ENCODE data around the gene WWP2. TPM values are rescaled to one million over a fixed set of nuclear protein-coding genes. Genes with fewer than 3 reads are reported as not detected.

WWP2 gene
- total RNA-seq, 2 experiments from 2014 or later: 41.9 to 43.0 TPM

DNA sequence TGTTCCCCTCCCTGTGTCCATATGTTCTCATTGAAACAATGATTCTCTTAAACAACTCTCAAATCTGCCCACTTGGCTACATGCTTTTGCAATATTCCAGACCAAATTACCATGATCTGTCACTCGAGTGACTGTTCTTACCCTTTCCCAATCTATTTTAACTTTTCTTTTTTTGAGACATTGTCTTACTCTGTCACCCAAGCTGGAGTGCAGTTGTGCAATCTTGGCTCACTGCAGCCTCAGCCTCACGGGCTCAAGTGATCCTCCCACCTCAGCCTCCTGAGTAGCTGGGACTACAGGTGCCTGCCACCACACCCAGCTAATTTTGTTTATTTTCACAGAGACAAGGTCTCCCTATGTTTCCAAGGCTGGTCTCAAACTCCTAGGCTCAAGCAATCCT, 130.2 kb downstream of the WWP2 start:
- Histone ChIP-seq H3K9me3 (ENCODE audit: control insufficient read depth in 1 of 2, insufficient read depth in 1 of 2, low read length in 2 of 2) (no peaks in the 10 kb centered on the region), H3K36me3 (ENCODE audit: insufficient read depth, low read length) (peaks cover 45% of the 10 kb centered on the region), H3K27me3 (ENCODE audit: control insufficient read depth in 1 of 2, insufficient read depth in 2 of 2, low read length in 2 of 2) (no peaks in the 10 kb centered on the region), H3K4me3 (ENCODE audit: low read length) (no peak overlapping the region), H3K27ac (ENCODE audit: low read depth in 1 of 2, low read length in 2 of 2) (no peak overlapping the region), H3K4me1 (ENCODE audit: insufficient read depth, low read length) (no peaks in the 10 kb centered on the region)
- ATAC-seq (ENCODE audit: poor library complexity) (no peak), DNase-seq (no peak)
- H3K4me3 Mint-ChIP-seq: no peak overlapping the region
- H3K27ac Mint-ChIP-seq: no peak overlapping the region
- peaks cover 90% of the 10 kb centered on the region for H3K36me3 Mint-ChIP-seq (ENCODE audit: low read depth)
- H3K27me3 Mint-ChIP-seq: no peaks in the 10 kb centered on the region
- TF ChIP-seq, protein P1, sequence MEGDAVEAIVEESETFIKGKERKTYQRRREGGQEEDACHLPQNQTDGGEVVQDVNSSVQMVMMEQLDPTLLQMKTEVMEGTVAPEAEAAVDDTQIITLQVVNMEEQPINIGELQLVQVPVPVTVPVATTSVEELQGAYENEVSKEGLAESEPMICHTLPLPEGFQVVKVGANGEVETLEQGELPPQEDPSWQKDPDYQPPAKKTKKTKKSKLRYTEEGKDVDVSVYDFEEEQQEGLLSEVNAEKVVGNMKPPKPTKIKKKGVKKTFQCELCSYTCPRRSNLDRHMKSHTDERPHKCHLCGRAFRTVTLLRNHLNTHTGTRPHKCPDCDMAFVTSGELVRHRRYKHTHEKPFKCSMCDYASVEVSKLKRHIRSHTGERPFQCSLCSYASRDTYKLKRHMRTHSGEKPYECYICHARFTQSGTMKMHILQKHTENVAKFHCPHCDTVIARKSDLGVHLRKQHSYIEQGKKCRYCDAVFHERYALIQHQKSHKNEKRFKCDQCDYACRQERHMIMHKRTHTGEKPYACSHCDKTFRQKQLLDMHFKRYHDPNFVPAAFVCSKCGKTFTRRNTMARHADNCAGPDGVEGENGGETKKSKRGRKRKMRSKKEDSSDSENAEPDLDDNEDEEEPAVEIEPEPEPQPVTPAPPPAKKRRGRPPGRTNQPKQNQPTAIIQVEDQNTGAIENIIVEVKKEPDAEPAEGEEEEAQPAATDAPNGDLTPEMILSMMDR (IDR thresholded peaks at IDR 0.05): no peak
- CTCF ChIA-PET: no interaction called here
- H3K9me3 Mint-ChIP-seq: no peaks in the 10 kb centered on the region
- POLR2A ChIA-PET: no interaction called here
- intact Hi-C loops (cut with DNase I, micrococcal nuclease): no loop called here
- H3K4me1 Mint-ChIP-seq (ENCODE audit: low read depth): no peaks in the 10 kb centered on the region

DNA sequence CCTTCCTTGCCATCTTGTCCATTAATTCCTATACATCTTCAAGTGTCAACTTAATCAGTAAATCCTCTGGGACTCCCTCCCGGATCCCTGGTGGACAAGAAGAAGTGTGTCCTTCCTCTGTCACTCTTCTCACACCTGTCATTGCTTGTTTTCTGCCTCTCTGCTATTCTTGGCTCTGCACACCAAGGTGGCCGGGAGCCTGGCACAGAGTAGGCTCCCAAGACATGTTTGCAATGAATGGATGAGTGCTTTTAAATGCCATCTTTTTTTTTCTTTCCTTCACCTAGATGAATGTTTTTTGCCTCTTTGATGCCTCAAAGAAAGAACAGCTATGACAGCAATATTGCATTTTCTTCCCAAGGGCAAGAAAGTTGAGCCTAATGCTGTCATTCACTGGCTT, 131.0 kb downstream of the WWP2 start:
- H3K4me3 Mint-ChIP-seq: no peak overlapping the region
- DNase-seq (no peak), ATAC-seq (ENCODE audit: poor library complexity) (no peak)
- ChIA-PET CTCF (no interaction called here), POLR2A (no interaction called here)
- no peaks in the 10 kb centered on the region for H3K4me1 Mint-ChIP-seq (ENCODE audit: low read depth)
- H3K27me3 ChIP-seq (ENCODE audit: control insufficient read depth in 1 of 2, insufficient read depth in 2 of 2, low read length in 2 of 2): no peaks in the 10 kb centered on the region
- H3K4me1 ChIP-seq (ENCODE audit: insufficient read depth, low read length): no peaks in the 10 kb centered on the region
- no peaks in the 10 kb centered on the region for H3K9me3 Mint-ChIP-seq
- TF ChIP-seq, protein P1 (IDR thresholded peaks at IDR 0.05): no peak
- H3K27me3 Mint-ChIP-seq: no peaks in the 10 kb centered on the region
- intact Hi-C loops (cut with DNase I, micrococcal nuclease): no loop called here
- no peaks in the 10 kb centered on the region for H3K9me3 ChIP-seq (ENCODE audit: control insufficient read depth in 1 of 2, insufficient read depth in 1 of 2, low read length in 2 of 2)
- H3K4me3 ChIP-seq (ENCODE audit: low read length): no peak overlapping the region
- no peak overlapping the region for H3K27ac ChIP-seq (ENCODE audit: low read depth in 1 of 2, low read length in 2 of 2)
- H3K36me3 ChIP-seq (ENCODE audit: insufficient read depth, low read length): peaks cover 41% of the 10 kb centered on the region
- H3K36me3 Mint-ChIP-seq (ENCODE audit: low read depth): peaks cover 85% of the 10 kb centered on the region
- no peak overlapping the region for H3K27ac Mint-ChIP-seq

DNA sequence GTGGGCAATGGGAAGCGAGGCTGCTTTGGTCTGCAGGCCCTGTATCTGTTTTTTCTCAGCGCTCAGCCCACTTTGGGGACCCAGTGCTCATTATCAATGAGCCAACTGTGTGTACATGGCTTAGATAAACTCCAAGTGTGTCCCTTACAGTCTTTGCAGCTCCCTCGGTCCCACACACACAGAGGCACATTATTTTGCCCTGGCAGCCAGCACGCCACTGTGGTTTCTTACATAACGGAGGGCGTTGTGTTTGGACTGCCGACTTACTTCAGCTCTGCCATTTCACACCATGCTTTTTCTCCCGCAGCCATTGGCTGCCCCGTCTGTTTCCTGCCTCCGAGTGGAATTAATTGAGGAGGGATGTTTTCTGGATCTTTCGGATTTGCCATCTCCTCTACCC, 132.5 kb downstream of the WWP2 start:
- no peak for ATAC-seq (ENCODE audit: poor library complexity)
- no peak overlapping the region for H3K27ac Mint-ChIP-seq
- no peak overlapping the region for H3K27ac ChIP-seq (ENCODE audit: low read depth in 1 of 2, low read length in 2 of 2)
- intact Hi-C loops (cut with DNase I, micrococcal nuclease): no loop called here
- TF ChIP-seq, protein P1 (IDR thresholded peaks at IDR 0.05): no peak
- POLR2A ChIA-PET: no interaction called here
- CTCF ChIA-PET: no interaction called here
- no peaks in the 10 kb centered on the region for H3K27me3 Mint-ChIP-seq
- peaks cover 28% of the 10 kb centered on the region for H3K36me3 ChIP-seq (ENCODE audit: insufficient read depth, low read length)
- H3K9me3 ChIP-seq (ENCODE audit: control insufficient read depth in 1 of 2, insufficient read depth in 1 of 2, low read length in 2 of 2): no peaks in the 10 kb centered on the region
- H3K9me3 Mint-ChIP-seq: no peaks in the 10 kb centered on the region
- H3K4me1 Mint-ChIP-seq (ENCODE audit: low read depth): no peaks in the 10 kb centered on the region
- no peaks in the 10 kb centered on the region for H3K4me1 ChIP-seq (ENCODE audit: insufficient read depth, low read length)
- H3K4me3 ChIP-seq (ENCODE audit: low read length): no peak overlapping the region
- no peak for DNase-seq
- H3K27me3 ChIP-seq (ENCODE audit: control insufficient read depth in 1 of 2, insufficient read depth in 2 of 2, low read length in 2 of 2): no peaks in the 10 kb centered on the region
- no peak overlapping the region for H3K4me3 Mint-ChIP-seq
- H3K36me3 Mint-ChIP-seq (ENCODE audit: low read depth): peaks cover 79% of the 10 kb centered on the region
